ENCODE results near the gene REXO2. TPM values are rescaled to one million over a fixed set of nuclear protein-coding genes. Genes with fewer than 3 reads are reported as not detected.

The REXO2 gene
- total and polyA plus RNA-seq, 2 of the 4 experiments (the other 2 are of a cell fraction): 179 to 255 TPM

DNA sequence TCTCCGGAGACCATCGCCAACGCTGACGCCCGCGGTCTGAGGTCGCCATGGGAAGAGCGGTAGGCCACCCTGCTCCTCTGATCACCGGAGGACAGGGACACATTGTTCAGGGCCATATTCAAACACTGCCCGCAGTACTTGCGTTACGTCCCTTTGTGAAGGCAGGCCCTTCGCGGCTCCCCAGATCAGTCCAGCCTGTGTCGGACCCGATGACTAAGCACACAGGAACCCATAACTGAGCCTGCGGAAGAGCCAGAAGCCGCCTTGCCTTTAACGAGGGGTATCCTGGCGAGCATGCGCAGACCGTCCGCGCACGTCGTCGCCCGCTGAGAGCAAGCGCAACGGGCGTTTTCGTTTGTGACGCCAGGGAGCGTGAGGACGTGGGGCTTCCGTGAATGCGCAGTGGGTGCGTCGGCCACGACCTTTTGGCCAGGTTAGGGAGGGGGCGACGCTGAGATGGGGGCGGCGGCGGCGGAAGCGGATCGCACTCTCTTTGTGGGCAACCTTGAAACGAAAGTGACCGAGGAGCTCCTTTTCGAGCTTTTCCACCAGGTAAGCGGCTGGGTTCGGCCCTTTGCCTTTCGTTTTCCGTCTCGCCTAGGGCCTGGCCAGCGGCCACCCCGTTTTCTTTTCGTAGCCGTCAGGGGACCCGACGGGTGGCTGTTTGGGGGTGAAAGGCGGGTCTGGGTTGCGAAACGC lies 38.9 kb upstream of the REXO2 start, which contains the start of the genes C11orf71 and RBM7:
Gene C11orf71 (minus strand): TSS at position 296 of the 699 bp plus-strand sequence. CDS start 180 bp downstream, at position 116.
Gene RBM7 (plus strand): TSS at position 451 of the 699 bp plus-strand sequence. CDS start 6 bp downstream, at position 457.
- Histone ChIP-seq H2BK20ac (ENCODE audit: low read depth, low read length) (peak within 1 kb of the TSS; percentile 58), H3K4ac (ENCODE audit: low read depth, low read length) (peak within 1 kb of the TSS; percentile 97), H3K9me1 (ENCODE audit: insufficient read depth, low read length) (0 out of 2 replicates have a peak, but pooled peaks cover 3% of the 10 kb centered on the region), H3K4me3 (ENCODE audit: insufficient read depth, low read depth, low read length) (peak within 1 kb of the TSS; percentile 72), H3K79me1 (ENCODE audit: low read depth in 1 of 2, low read length in 2 of 2) (peaks cover 8 to 16% of the 10 kb centered on the region in 2 experiments; a peak in 3 of 4 replicates), H2BK15ac (ENCODE audit: low read depth, low read length) (peak within 1 kb of the TSS; percentile 97), H3K14ac (replicated peaks; ENCODE audit: low read depth, low read length) (peak within 1 kb of the TSS; percentile 98), H3K27ac (ENCODE audit: insufficient read depth, low read length) (peak within 1 kb of the TSS; percentile 97), H2AK5ac (ENCODE audit: low read depth, low read length) (peak within 1 kb of the TSS; percentile 96), H4K5ac (ENCODE audit: low read depth, low read length) (peak within 1 kb of the TSS; percentile 94), H3K9ac (ENCODE audit: low read depth, low read length) (peak within 1 kb of the TSS; percentile 99), H2BK120ac (ENCODE audit: low read depth, low read length) (peak within 1 kb of the TSS; percentile 88), H2AK9ac (replicated peaks; ENCODE audit: low read depth, low read length, poor library complexity) (peak within 1 kb of the TSS; percentile 97), H4K91ac (ENCODE audit: insufficient read depth, low read depth, low read length) (peak within 1 kb of the TSS; percentile 92), H3K9me3 (ENCODE audit: control insufficient read depth, insufficient read depth, low read length) (no peaks in the 10 kb centered on the region), H3K27me3 (ENCODE audit: control insufficient read depth, insufficient read depth, low read length) (no peaks in the 10 kb centered on the region), H2BK5ac (ENCODE audit: low read depth, low read length, poor library complexity, severe bottlenecking) (peak within 1 kb of the TSS; percentile 90), H4K8ac (ENCODE audit: low read depth in 2 of 2, low read length in 2 of 2) (peak within 1 kb of the TSS; percentile 97 to 98), H3K4me1 (ENCODE audit: control insufficient read depth, insufficient read depth, low read length) (peaks cover 5% of the 10 kb centered on the region; the same call in 1 of the 2 replicates), H3K18ac (ENCODE audit: low read depth, low read length) (peak within 1 kb of the TSS; percentile 96), H2AFZ (replicated peaks; ENCODE audit: low read length, poor library complexity) (peak within 1 kb of the TSS; percentile 86), H3K36me3 (ENCODE audit: control insufficient read depth, insufficient read depth, low read length) (peaks cover 2% of the 10 kb centered on the region), H3K23ac (ENCODE audit: low read depth, low read length) (peak within 1 kb of the TSS; percentile 99), H3K56ac (ENCODE audit: extremely low read depth, insufficient read depth, low read length) (peak within 1 kb of the TSS; percentile 99), H3K4me2 (ENCODE audit: low read depth, low read length) (peak within 1 kb of the TSS; percentile 98), H4K20me1 (ENCODE audit: insufficient read depth, low read length) (peaks cover 10% of the 10 kb centered on the region; the same call in 1 of the 2 replicates)
- POLR2A ChIA-PET (ENCODE audit: unreplicated experiment): no interaction called here
- ATAC-seq (ENCODE audit: low read depth): peak; percentile 92
- dilution Hi-C loops (cut with HindIII; ENCODE audit: low sequenced_read_pairs, unreplicated experiment): no loop called here
- BruUV-seq (replicated peaks): no TSS peak
- intact Hi-C loops (cut with micrococcal nuclease): loop anchor here (1.0 to 5.0 kb wide), 4 partner anchors 33 to 118 kb away; partner anchors contain the start of gene NNMT
- in situ Hi-C loops (cut with MboI; ENCODE audit: low sequenced_read_pairs): no loop called here
- 0% methylated on average over 42 of the region's 65 CpGs; no CpG with 5 or more reads in 1 of the 2 experiments for WGBS, 2 experiments (ENCODE audit: extremely low coverage in 2 of 2, insufficient read length in 1 of 2)
- peak; percentile 99 for DNase-seq
- CTCF ChIA-PET: no interaction called here
- TF ChIP-seq RFX5 (IDR thresholded peaks at IDR 0.05; ENCODE audit: low read depth, low read length): no peak
- peak; percentile 23; the same call in 1 of the 2 replicates for TF ChIP-seq MAFK (IDR thresholded peaks at IDR 0.05; ENCODE audit: low read depth, low read length)
- peak; percentile 73 for TF ChIP-seq FOS (IDR thresholded peaks at IDR 0.05; ENCODE audit: low read depth, low read length)
- no peak for TF ChIP-seq RCOR1 (IDR thresholded peaks at IDR 0.05; ENCODE audit: insufficient replicate concordance, low read length)
- TF ChIP-seq MXI1 (IDR thresholded peaks at IDR 0.05; ENCODE audit: borderline replicate concordance, low read depth, low read length): 0 out of 2 replicates have a peak, but pooled peaks have one; percentile 50
- TF ChIP-seq POLR2A (IDR thresholded peaks at IDR 0.05; ENCODE audit: low read depth, low read length): peak; percentile 94
- peak; percentile 63; the same call in 1 of the 2 replicates for TF ChIP-seq MAZ (IDR thresholded peaks at IDR 0.05; ENCODE audit: borderline replicate concordance, low read depth, low read length)
- no peak; the same call in none of the 2 replicates for TF ChIP-seq CEBPB (IDR thresholded peaks at IDR 0.05; ENCODE audit: low read depth, low read length)
- TF ChIP-seq, protein P1, sequence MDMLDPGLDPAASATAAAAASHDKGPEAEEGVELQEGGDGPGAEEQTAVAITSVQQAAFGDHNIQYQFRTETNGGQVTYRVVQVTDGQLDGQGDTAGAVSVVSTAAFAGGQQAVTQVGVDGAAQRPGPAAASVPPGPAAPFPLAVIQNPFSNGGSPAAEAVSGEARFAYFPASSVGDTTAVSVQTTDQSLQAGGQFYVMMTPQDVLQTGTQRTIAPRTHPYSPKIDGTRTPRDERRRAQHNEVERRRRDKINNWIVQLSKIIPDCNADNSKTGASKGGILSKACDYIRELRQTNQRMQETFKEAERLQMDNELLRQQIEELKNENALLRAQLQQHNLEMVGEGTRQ (IDR thresholded peaks at IDR 0.05; ENCODE audit: low read depth, low read length): no peak
- peak; percentile 31; the same call in 1 of the 2 replicates for TF ChIP-seq BHLHE40 (IDR thresholded peaks at IDR 0.05; ENCODE audit: low read depth, low read length)
- TF ChIP-seq RAD21 (IDR thresholded peaks at IDR 0.05; ENCODE audit: low read length): 0 out of 2 replicates have a peak, but pooled peaks have one; percentile 3
- TF ChIP-seq, protein P2, sequence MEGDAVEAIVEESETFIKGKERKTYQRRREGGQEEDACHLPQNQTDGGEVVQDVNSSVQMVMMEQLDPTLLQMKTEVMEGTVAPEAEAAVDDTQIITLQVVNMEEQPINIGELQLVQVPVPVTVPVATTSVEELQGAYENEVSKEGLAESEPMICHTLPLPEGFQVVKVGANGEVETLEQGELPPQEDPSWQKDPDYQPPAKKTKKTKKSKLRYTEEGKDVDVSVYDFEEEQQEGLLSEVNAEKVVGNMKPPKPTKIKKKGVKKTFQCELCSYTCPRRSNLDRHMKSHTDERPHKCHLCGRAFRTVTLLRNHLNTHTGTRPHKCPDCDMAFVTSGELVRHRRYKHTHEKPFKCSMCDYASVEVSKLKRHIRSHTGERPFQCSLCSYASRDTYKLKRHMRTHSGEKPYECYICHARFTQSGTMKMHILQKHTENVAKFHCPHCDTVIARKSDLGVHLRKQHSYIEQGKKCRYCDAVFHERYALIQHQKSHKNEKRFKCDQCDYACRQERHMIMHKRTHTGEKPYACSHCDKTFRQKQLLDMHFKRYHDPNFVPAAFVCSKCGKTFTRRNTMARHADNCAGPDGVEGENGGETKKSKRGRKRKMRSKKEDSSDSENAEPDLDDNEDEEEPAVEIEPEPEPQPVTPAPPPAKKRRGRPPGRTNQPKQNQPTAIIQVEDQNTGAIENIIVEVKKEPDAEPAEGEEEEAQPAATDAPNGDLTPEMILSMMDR (conservative IDR thresholded peaks at IDR 0.05; ENCODE audit: low read depth, low read length): no peak
- TF ChIP-seq CHD1 (IDR thresholded peaks at IDR 0.05; ENCODE audit: low read depth, low read length): 0 out of 2 replicates have a peak, but pooled peaks have one; percentile 71
- TF ChIP-seq SMC3 (IDR thresholded peaks at IDR 0.05; ENCODE audit: low read depth, low read length): no peak
- TF ChIP-seq NFE2L2 (IDR thresholded peaks at IDR 0.05; ENCODE audit: low read depth, low read length): no peak
